ENCODE measurements around the gene DCDC2. TPM values are rescaled to one million over a fixed set of nuclear protein-coding genes. Genes with fewer than 3 reads are reported as not detected.
A peak's percentile ranks its signal among the peaks of the same experiment; 100 is the strongest.

The DCDC2 gene
- total RNA-seq (not detected), polyA plus RNA-seq (under 1 TPM in 2 of 3 donors, not detected in 1; 0.02 to 0.03 TPM)
- long read RNA-seq, donor 1 = 0 reads
- long read RNA-seq, donor 2 = 0 reads

DNA sequence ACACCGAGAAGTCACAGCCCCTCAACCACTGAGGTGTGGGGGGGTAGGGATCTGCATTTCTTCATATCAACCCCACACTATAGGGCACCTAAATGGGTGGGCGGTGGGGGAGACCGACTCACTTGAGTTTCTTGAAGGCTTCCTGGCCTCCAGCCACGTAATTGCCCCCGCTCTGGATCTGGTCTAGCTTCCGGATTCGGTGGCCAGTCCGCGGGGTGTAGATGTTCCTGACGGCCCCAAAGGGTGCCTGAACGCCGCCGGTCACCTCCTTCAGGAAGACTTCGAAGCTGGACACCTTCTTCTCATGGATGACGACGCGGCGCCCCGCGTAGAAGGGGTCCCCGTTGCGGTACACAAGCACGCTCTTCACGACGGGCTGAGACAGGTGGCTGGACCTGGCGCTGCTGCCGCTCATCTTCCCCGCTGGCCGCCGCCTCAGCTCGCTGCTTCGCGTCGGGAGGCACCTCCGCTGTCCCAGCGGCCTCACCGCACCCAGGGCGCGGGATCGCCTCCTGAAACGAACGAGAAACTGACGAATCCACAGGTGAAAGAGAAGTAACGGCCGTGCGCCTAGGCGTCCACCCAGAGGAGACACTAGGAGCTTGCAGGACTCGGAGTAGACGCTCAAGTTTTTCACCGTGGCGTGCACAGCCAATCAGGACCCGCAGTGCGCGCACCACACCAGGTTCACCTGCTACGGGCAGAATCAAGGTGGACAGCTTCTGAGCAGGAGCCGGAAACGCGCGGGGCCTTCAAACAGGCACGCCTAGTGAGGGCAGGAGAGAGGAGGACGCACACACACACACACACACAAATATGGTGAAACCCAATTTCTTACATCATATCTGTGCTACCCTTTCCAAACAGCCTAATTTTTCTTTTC, at the start of gene DCDC2:
TSS of gene DCDC2 (minus strand) at position 724 of the 883 bp plus-strand sequence. CDS start at position 415, 309 bp downstream.
- peaks cover 9 to 24% (median 21%) of the 10 kb centered on the region in 6 donors for H3K4me1 ChIP-seq
- WGBS, 5 donors = 10 to 27% (median 12%) methylated on average over 43 to 61 of the region's 61 CpGs
- H3K36me3 ChIP-seq = no peaks in the 10 kb centered on the region
- TF ChIP-seq, protein P1, sequence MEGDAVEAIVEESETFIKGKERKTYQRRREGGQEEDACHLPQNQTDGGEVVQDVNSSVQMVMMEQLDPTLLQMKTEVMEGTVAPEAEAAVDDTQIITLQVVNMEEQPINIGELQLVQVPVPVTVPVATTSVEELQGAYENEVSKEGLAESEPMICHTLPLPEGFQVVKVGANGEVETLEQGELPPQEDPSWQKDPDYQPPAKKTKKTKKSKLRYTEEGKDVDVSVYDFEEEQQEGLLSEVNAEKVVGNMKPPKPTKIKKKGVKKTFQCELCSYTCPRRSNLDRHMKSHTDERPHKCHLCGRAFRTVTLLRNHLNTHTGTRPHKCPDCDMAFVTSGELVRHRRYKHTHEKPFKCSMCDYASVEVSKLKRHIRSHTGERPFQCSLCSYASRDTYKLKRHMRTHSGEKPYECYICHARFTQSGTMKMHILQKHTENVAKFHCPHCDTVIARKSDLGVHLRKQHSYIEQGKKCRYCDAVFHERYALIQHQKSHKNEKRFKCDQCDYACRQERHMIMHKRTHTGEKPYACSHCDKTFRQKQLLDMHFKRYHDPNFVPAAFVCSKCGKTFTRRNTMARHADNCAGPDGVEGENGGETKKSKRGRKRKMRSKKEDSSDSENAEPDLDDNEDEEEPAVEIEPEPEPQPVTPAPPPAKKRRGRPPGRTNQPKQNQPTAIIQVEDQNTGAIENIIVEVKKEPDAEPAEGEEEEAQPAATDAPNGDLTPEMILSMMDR (IDR thresholded peaks at IDR 0.05 in 8 of 11, conservative IDR thresholded peaks at IDR 0.05 in 3 of 11) = no peak
- TF ChIP-seq POLR2AphosphoS5 (IDR thresholded peaks at IDR 0.05) (no peak), POLR2A (IDR thresholded peaks at IDR 0.05) (no peak)
- intact Hi-C loops (cut with DNase I; ENCODE audit: low total_unique reads) = no loop called here
- peaks cover 0 to 39% (median 12%) of the 10 kb centered on the region in 7 donors for H3K27me3 ChIP-seq (replicated peaks in 1 of 7)
- H3K27ac ChIP-seq = no peak within 1 kb of the TSS
- H3K4me3 ChIP-seq = peak within 1 kb of the TSS; percentile 9 to 63 (median 24)
- H3K9me3 ChIP-seq = no peaks in the 10 kb centered on the region
- peak; percentile 78 for DNase-seq

DNA sequence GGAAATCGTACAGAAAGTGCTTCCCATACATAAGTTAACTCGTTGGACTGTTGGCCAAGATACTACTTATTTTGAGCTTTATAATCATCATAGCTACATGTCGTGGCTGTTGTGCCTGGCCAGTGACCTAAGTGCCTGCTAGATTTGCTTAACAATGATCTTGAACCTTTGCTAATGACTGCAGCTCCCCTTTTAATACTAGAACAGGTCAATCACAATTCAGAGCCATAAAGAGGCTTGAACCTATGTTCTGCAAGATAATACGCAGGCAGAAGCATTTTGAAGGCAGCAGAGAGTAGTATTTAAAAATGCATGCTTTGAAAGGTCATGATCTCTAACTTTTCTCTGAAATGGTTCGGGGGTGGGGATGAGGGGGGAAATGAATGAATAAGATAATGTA, 47.4 kb upstream of the DCDC2 start:
- Histone ChIP-seq H3K4me1 (peaks cover 10 to 31% (median 23%) of the 10 kb centered on the region in 6 donors), H3K4me3 (no peak overlapping the region), H3K9me3 (no peaks in the 10 kb centered on the region), H3K36me3 (peaks cover 0 to 53% (median 31%) of the 10 kb centered on the region in 6 donors), H3K27me3 (replicated peaks in 1 of 7) (peaks cover 0 to 4% (median 0%) of the 10 kb centered on the region in 7 donors), H3K27ac (no peak overlapping the region)
- no peak for DNase-seq
- TF ChIP-seq POLR2AphosphoS5 (IDR thresholded peaks at IDR 0.05) (no peak), POLR2A (IDR thresholded peaks at IDR 0.05) (no peak)
- TF ChIP-seq, protein P1 (IDR thresholded peaks at IDR 0.05 in 8 of 11, conservative IDR thresholded peaks at IDR 0.05 in 3 of 11) = no peak
- intact Hi-C loops (cut with DNase I; ENCODE audit: low total_unique reads) = no loop called here
- 82 to 95% (median 90%) methylated on average over 5 of the region's 5 CpGs for WGBS, 5 donors

DNA sequence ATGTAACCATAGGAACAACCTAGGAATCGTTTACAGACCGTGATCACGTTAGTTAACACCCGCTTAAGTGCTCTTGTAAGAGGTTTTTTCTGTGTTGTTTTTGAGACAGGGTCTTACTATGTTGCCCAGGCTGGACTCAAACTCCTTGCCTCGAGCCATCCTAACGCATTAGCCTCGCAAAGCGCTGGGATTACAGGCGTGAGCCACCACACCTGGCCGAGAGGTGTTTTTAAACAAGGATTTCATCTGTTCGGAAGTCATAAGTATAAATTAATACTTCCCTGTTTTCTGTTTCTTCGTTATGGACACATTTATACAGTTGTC, 45.6 kb upstream of the DCDC2 start:
- peak overlapping the region; percentile 61 to 98 (median 92) for H3K4me3 ChIP-seq
- intact Hi-C loops (cut with DNase I; ENCODE audit: low total_unique reads) = no loop called here
- H3K4me1 ChIP-seq = peaks cover 10 to 31% (median 23%) of the 10 kb centered on the region in 6 donors
- peak overlapping the region; percentile 55 to 86 (median 76) for H3K27ac ChIP-seq
- WGBS, 5 donors = 3 to 11% (median 6%) methylated on average over 12 of the region's 12 CpGs
- peaks cover 0 to 13% (median 0%) of the 10 kb centered on the region in 7 donors for H3K27me3 ChIP-seq (replicated peaks in 1 of 7)
- H3K36me3 ChIP-seq = peaks cover 0 to 35% (median 17%) of the 10 kb centered on the region in 6 donors
- TF ChIP-seq POLR2A (IDR thresholded peaks at IDR 0.05) (no peak), POLR2AphosphoS5 (IDR thresholded peaks at IDR 0.05) (no peak)
- TF ChIP-seq, protein P1 (IDR thresholded peaks at IDR 0.05 in 8 of 11, conservative IDR thresholded peaks at IDR 0.05 in 3 of 11) = no peak
- no peak for DNase-seq
- no peaks in the 10 kb centered on the region for H3K9me3 ChIP-seq
